Panc1 (cell line): ENCODE data around the gene TMCO4. TPM values are rescaled to one million over a fixed set of nuclear protein-coding genes. Genes with fewer than 3 reads are reported as not detected.

ENCODE experiments used
- ATAC-seq: fragments of 200-7000 bp; cut with Tn5 transposase; 2 replicates; pipeline ENCODE4 v1.9.1; 2020; ENCODE audit warnings: mild to moderate bottlenecking, moderate library complexity
- BruUV-seq: library from RNA; stranded (reverse); fragments of 400-500 nt; replicated peaks from 2 replicates; lab custom pipeline; 2021; lab: Mats Ljungman, UMichigan
- CTCF ChIA-PET: fragments of 300-600 bp; sonication (Branson Sonifier 250); formaldehyde crosslinking; loops from one replicate; lab custom pipeline; 2022; ENCODE audit warnings: antibody characterized with exemption; lab: Charles Lee
- POLR2A ChIA-PET: fragments of 300-600 bp; sonication (Branson Sonifier 250); formaldehyde crosslinking; loops from one replicate; lab custom pipeline; 2022; ENCODE audit warnings: antibody characterized with exemption; lab: Charles Lee
- DNase-seq: peaks from one replicate; pipeline ENCODE4 v3.0.0-alpha.2; 2010; ENCODE audit warnings: low read depth, low spot score
- H3K27ac ChIP-seq: 2 replicates; pipeline ENCODE4 v1.5.1; 2011; ENCODE audit warnings: mild to moderate bottlenecking, low read length, inconsistent platforms
- H3K27me3 ChIP-seq: fragments of 200-500 bp; sonication (Bioruptor generic); 2 replicates; pipeline ENCODE4 v1.6.0; 2014; ENCODE audit warnings: low read length, inconsistent platforms; ENCODE audit not compliant: control insufficient read depth, insufficient read depth
- H3K36me3 ChIP-seq: fragments of 200-500 bp; sonication (Bioruptor generic); 2 replicates; pipeline ENCODE4 v1.5.1; 2014; ENCODE audit warnings: inconsistent platforms, mild to moderate bottlenecking, low read length, moderate library complexity; ENCODE audit not compliant: control insufficient read depth, insufficient read depth
- H3K4me1 ChIP-seq: 2 replicates; pipeline ENCODE4 v1.5.1; 2011; ENCODE audit warnings: inconsistent platforms, mild to moderate bottlenecking, low read length, moderate library complexity; ENCODE audit not compliant: control insufficient read depth, insufficient read depth
- H3K4me3 ChIP-seq, 2 experiments: 2 replicates each; pipeline ENCODE4 v1.5.1; 2011 to 2012; ENCODE audit warnings: low read depth in 2 of 2, low read length in 2 of 2, mild to moderate bottlenecking in 2 of 2, inconsistent platforms in 1 of 2, moderate library complexity in 1 of 2
- H3K9me3 ChIP-seq: fragments of 200-500 bp; sonication (Bioruptor generic); 2 replicates; pipeline ENCODE4 v1.5.1; 2014; ENCODE audit warnings: low read depth, mild to moderate bottlenecking, inconsistent platforms, low read length, moderate library complexity; ENCODE audit not compliant: control insufficient read depth, insufficient read depth
- POLR2AphosphoS5 ChIP-seq: IDR thresholded peaks from 2 replicates; pipeline ENCODE4 v1.6.1; 2012; ENCODE audit warnings: mild to moderate bottlenecking, low read depth, low read length, moderate library complexity
- SIN3A ChIP-seq: IDR thresholded peaks from 2 replicates; pipeline ENCODE4 v1.6.1; 2012; ENCODE audit warnings: low read depth, mild to moderate bottlenecking, low read length, moderate library complexity, borderline replicate concordance; ENCODE audit not compliant: insufficient read depth
- TCF7L2 ChIP-seq: IDR thresholded peaks from 2 replicates; pipeline ENCODE4 v1.6.1; 2011; ENCODE audit warnings: mild to moderate bottlenecking, low read depth, low read length, inconsistent platforms
- in situ Hi-C: cut with HindIII; loops from 2 replicates; pipeline ENCODE4 v1.10.0; 2016; ENCODE audit warnings: low sequenced_read_pairs, low pct_unique_long_range_greater_than_20kb
- intact Hi-C: fragments of 100-400 bp; cut with micrococcal nuclease; formaldehyde crosslinking; loops from one replicate; pipeline ENCODE4 v1.10.0; 2022; ENCODE audit not compliant: unreplicated experiment
- total RNA-seq: library from RNA; stranded (reverse); gene quantifications from one replicate; pipeline ENCODE4 v1.2.1, GENCODE V29; 2021; ENCODE audit not compliant: unreplicated experiment
- TF ChIP-seq, protein P1 (sequence below), 2 experiments: IDR thresholded peaks; 2 replicates each; pipeline ENCODE4 v1.6.1; 2011 to 2012; ENCODE audit warnings: low read depth in 2 of 2, control low read depth in 1 of 2, low read length in 1 of 2, mild to moderate bottlenecking in 1 of 2, moderate library complexity in 1 of 2; ENCODE audit not compliant: insufficient read depth in 1 of 2
- TF ChIP-seq, protein P2 (sequence below): fragments of 450-650 bp; IDR thresholded peaks from 2 replicates; pipeline ENCODE4 v1.5.1; 2017; ENCODE audit warnings: mild to moderate bottlenecking

Gene TMCO4
- total RNA-seq, 1 experiment from 2014 or later: 13.2 TPM

DNA sequence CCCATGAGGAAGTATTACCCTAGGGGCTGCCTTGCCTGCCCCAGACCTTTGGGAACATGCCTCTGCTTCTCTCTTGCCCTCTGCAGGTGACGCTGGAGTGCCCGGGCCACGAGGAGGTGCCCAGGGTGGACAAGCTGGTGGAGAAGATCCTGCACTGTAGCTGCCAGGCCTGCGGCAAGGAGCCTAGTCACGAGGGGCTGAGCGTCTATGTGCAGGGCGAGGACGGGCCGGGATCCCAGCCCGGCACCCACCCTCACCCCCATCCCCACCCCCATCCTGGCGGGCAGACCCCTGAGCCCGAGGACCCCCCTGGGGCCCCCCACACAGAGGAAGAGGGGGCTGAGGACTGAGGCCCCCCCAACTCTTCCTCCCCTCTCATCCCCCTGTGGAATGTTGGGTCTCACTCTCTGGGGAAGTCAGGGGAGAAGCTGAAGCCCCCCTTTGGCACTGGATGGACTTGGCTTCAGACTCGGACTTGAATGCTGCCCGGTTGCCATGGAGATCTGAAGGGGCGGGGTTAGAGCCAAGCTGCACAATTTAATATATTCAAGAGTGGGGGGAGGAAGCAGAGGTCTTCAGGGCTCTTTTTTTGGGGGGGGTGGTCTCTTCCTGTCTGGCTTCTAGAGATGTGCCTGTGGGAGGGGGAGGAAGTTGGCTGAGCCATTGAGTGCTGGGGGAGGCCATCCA is 142.8 kb downstream of the TMCO4 start:
- BruUV-seq: no TSS peak
- Histone ChIP-seq H3K36me3 (no peaks in the 10 kb centered on the region), H3K4me1 (peaks cover 25% of the 10 kb centered on the region), H3K27ac (no peak overlapping the region), H3K9me3 (no peaks in the 10 kb centered on the region), H3K4me3 (no peak overlapping the region), H3K27me3 (0 out of 2 replicates have a peak, but pooled peaks cover 3% of the 10 kb centered on the region)
- ChIA-PET CTCF (interaction anchor here (0.6 to 1.1 kb wide), 2 partner anchors 10 to 47 kb away, joined by 3 to 5 read pairs; no protein-coding TSS in a partner anchor), POLR2A (interaction anchor here (0.6 kb wide), 1 partner anchor 365 kb away, joined by 3 read pairs; no protein-coding TSS in a partner anchor)
- DNase-seq (no peak), ATAC-seq (no peak)
- in situ Hi-C loops: no loop called here
- TF ChIP-seq POLR2AphosphoS5 (no peak), TCF7L2 (no peak), SIN3A (no peak)
- TF ChIP-seq, protein P1, sequence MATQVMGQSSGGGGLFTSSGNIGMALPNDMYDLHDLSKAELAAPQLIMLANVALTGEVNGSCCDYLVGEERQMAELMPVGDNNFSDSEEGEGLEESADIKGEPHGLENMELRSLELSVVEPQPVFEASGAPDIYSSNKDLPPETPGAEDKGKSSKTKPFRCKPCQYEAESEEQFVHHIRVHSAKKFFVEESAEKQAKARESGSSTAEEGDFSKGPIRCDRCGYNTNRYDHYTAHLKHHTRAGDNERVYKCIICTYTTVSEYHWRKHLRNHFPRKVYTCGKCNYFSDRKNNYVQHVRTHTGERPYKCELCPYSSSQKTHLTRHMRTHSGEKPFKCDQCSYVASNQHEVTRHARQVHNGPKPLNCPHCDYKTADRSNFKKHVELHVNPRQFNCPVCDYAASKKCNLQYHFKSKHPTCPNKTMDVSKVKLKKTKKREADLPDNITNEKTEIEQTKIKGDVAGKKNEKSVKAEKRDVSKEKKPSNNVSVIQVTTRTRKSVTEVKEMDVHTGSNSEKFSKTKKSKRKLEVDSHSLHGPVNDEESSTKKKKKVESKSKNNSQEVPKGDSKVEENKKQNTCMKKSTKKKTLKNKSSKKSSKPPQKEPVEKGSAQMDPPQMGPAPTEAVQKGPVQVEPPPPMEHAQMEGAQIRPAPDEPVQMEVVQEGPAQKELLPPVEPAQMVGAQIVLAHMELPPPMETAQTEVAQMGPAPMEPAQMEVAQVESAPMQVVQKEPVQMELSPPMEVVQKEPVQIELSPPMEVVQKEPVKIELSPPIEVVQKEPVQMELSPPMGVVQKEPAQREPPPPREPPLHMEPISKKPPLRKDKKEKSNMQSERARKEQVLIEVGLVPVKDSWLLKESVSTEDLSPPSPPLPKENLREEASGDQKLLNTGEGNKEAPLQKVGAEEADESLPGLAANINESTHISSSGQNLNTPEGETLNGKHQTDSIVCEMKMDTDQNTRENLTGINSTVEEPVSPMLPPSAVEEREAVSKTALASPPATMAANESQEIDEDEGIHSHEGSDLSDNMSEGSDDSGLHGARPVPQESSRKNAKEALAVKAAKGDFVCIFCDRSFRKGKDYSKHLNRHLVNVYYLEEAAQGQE (IDR thresholded peaks at IDR 0.05; ENCODE audit: insufficient read depth in 1 of 2, low read depth in 2 of 2, low read length in 1 of 2): no peak
- TF ChIP-seq, protein P2, sequence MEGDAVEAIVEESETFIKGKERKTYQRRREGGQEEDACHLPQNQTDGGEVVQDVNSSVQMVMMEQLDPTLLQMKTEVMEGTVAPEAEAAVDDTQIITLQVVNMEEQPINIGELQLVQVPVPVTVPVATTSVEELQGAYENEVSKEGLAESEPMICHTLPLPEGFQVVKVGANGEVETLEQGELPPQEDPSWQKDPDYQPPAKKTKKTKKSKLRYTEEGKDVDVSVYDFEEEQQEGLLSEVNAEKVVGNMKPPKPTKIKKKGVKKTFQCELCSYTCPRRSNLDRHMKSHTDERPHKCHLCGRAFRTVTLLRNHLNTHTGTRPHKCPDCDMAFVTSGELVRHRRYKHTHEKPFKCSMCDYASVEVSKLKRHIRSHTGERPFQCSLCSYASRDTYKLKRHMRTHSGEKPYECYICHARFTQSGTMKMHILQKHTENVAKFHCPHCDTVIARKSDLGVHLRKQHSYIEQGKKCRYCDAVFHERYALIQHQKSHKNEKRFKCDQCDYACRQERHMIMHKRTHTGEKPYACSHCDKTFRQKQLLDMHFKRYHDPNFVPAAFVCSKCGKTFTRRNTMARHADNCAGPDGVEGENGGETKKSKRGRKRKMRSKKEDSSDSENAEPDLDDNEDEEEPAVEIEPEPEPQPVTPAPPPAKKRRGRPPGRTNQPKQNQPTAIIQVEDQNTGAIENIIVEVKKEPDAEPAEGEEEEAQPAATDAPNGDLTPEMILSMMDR: no peak
- intact Hi-C loops: no loop called here

DNA sequence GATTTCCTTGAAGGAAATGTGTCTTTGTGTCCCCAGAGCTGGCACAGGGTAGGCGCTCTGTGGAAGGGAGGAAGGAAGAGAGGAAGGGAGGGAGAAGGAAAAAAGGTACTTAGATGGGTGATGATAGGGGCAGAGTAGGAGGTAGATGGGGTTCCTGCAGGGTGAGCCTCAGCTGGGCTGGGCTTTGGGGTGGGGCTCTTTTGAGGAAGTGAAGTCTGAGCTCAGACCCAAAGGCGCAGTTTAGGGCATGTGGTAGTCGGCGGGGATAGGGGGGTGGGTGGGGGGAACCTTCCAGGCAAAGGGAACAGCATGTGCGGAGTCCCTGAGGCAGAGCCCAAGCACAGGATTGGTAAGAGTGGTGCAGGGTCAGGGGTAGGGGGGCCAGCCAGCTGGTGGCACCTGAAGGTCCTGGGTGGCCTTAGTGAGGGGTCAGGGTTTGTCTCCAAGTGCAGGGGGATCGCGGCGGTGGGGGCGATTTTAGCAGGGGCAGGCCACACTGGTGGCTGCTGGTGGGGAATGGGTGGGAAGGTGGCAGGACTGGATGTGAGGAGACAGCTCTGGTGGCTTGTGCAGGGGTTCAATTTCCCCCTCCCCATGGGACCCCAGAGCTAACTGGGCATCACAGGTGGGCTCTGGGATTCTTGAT is 143.5 kb downstream of the TMCO4 start:
- in situ Hi-C loops: no loop called here

More for the DNA sequence above, 143.5 kb downstream of the TMCO4 start:
- Histone ChIP-seq H3K36me3 (no peaks in the 10 kb centered on the region), H3K9me3 (no peaks in the 10 kb centered on the region), H3K27ac (no peak overlapping the region), H3K4me1 (peaks cover 28% of the 10 kb centered on the region), H3K27me3 (0 out of 2 replicates have a peak, but pooled peaks cover 3% of the 10 kb centered on the region), H3K4me3 (no peak overlapping the region)
- POLR2A ChIA-PET: no interaction called here
- ATAC-seq (no peak), DNase-seq (no peak)
- TF ChIP-seq SIN3A: no peak
- no peak for TF ChIP-seq POLR2AphosphoS5
- TF ChIP-seq, protein P2: no peak
- no peak for TF ChIP-seq TCF7L2
- TF ChIP-seq, protein P1 (IDR thresholded peaks at IDR 0.05; ENCODE audit: insufficient read depth in 1 of 2, low read depth in 2 of 2, low read length in 1 of 2): no peak
- BruUV-seq: no TSS peak
- CTCF ChIA-PET: interaction anchor here (1.1 kb wide), 1 partner anchor 48 kb away, joined by 5 read pairs; no protein-coding TSS in a partner anchor
- intact Hi-C loops: no loop called here
